Peyer's patch (tissue), 4 donors: Measurements from ENCODE around the gene PHTF1. TPM values are rescaled to one million over a fixed set of nuclear protein-coding genes. Genes with fewer than 3 reads are reported as not detected.

Experiments used
- DNase-seq, 3 donors: peaks; one replicate each; pipeline ENCODE4 v3.0.0-alpha.2; 2017 to 2019
- H3K27ac ChIP-seq, 4 donors: fragments of 200-600 bp; sonication (generic); one replicate each; pipeline ENCODE4 v1.5.1; 2016 to 2019
- H3K27me3 ChIP-seq, 2 donors: fragments of 200-600 bp; sonication (generic); one replicate each; pipeline ENCODE4 v1.5.1; 2019
- H3K36me3 ChIP-seq, 3 donors: fragments of 200-600 bp; sonication (generic); one replicate each; pipeline ENCODE4 v1.5.1; 2016 to 2019
- H3K4me1 ChIP-seq, 4 donors: fragments of 200-600 bp; sonication (generic); one replicate each; pipeline ENCODE4 v1.5.1; 2016 to 2019
- H3K4me3 ChIP-seq, 4 donors: fragments of 200-600 bp; sonication (generic); 1 replicate in 3 of 4; 2 replicates in 1 of 4; pipeline ENCODE4 v1.5.1; 2016 to 2019; ENCODE audit warnings: mild to moderate bottlenecking in 1 of 4
- H3K9me3 ChIP-seq, 4 donors: fragments of 200-600 bp; sonication (generic); one replicate each; pipeline ENCODE4 v1.5.1; 2016 to 2019; ENCODE audit warnings: mild to moderate bottlenecking in 1 of 4
- POLR2A ChIP-seq, 2 donors: fragments of 450-650 bp; IDR thresholded peaks; one replicate each; pipeline ENCODE4 v1.5.1; 2017; ENCODE audit warnings: antibody characterized with exemption in 2 of 2, mild to moderate bottlenecking in 2 of 2, moderate library complexity in 2 of 2
- total RNA-seq, 4 donors: library from RNA; depleted of rRNA; stranded (reverse); fragments of >200 nt; gene quantifications; one replicate each; pipeline ENCODE4 v1.1.0, GENCODE V29; 2016
- TF ChIP-seq, protein P1 (sequence below), 6 experiments: fragments of 450-650 bp in 4 of 6; fragments of 200-600 bp in 2 of 6; sonication (generic) in 1 of 6; IDR thresholded peaks; one replicate each; pipeline ENCODE4 v1.5.1; 2017 to 2019; ENCODE audit warnings: antibody characterized with exemption in 6 of 6, mild to moderate bottlenecking in 3 of 6, moderate library complexity in 1 of 6

The PHTF1 gene
- total RNA-seq, 4 donors from 2014 or later: 4.9 to 19.0 (median 13.7) TPM

- peaks cover 0 to 31% (median 0%) of the 10 kb centered on the region in 3 donors for H3K36me3 ChIP-seq
- H3K9me3 ChIP-seq: no peaks in the 10 kb centered on the region
- no peak for DNase-seq
- no peak overlapping the region for H3K27ac ChIP-seq
- H3K4me1 ChIP-seq: no peaks in the 10 kb centered on the region
- H3K27me3 ChIP-seq: no peaks in the 10 kb centered on the region
- no peak overlapping the region for H3K4me3 ChIP-seq
- no peak for TF ChIP-seq POLR2A (IDR thresholded peaks at IDR 0.05)
- TF ChIP-seq, protein P1, sequence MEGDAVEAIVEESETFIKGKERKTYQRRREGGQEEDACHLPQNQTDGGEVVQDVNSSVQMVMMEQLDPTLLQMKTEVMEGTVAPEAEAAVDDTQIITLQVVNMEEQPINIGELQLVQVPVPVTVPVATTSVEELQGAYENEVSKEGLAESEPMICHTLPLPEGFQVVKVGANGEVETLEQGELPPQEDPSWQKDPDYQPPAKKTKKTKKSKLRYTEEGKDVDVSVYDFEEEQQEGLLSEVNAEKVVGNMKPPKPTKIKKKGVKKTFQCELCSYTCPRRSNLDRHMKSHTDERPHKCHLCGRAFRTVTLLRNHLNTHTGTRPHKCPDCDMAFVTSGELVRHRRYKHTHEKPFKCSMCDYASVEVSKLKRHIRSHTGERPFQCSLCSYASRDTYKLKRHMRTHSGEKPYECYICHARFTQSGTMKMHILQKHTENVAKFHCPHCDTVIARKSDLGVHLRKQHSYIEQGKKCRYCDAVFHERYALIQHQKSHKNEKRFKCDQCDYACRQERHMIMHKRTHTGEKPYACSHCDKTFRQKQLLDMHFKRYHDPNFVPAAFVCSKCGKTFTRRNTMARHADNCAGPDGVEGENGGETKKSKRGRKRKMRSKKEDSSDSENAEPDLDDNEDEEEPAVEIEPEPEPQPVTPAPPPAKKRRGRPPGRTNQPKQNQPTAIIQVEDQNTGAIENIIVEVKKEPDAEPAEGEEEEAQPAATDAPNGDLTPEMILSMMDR (IDR thresholded peaks at IDR 0.05): no peak
Measured at GRCh38 chr1:113792471-113792870, 33.2 kb upstream of the PHTF1 start.

GRCh38 chr1:113788802-113789201 is 29.5 kb upstream of the PHTF1 start:
- Histone ChIP-seq H3K4me1 (peaks cover 0 to 9% (median 0%) of the 10 kb centered on the region in 4 donors), H3K27me3 (no peaks in the 10 kb centered on the region), H3K9me3 (no peaks in the 10 kb centered on the region), H3K4me3 (no peak overlapping the region), H3K27ac (no peak overlapping the region), H3K36me3 (no peaks in the 10 kb centered on the region)
- DNase-seq: no peak
- no peak for TF ChIP-seq POLR2A (IDR thresholded peaks at IDR 0.05)
- TF ChIP-seq, protein P1 (IDR thresholded peaks at IDR 0.05): no peak

DNA sequence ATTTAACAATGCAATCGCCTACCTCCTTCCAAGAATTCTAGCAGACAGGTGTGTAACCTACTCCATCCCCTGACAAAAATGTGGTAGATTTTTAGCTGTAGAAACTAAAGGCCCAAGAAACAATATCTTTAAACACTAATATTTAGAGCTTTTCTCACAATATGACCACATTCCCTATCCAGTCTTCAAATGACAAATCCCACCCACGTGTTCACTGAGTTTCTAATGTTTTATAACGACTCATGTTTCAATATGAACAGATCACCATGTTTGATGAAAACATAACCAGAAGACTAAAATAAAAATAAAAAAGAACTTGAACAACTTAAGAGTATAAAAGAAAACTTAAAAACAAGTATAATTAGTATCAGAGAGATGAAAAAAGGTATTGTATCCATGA is 28.4 kb upstream of the PHTF1 start:
- Histone ChIP-seq H3K27ac (no peak overlapping the region), H3K27me3 (no peaks in the 10 kb centered on the region), H3K9me3 (no peaks in the 10 kb centered on the region), H3K4me3 (no peak overlapping the region), H3K36me3 (no peaks in the 10 kb centered on the region), H3K4me1 (peaks cover 0 to 19% (median 3%) of the 10 kb centered on the region in 4 donors)
- DNase-seq: no peak
- no peak for TF ChIP-seq POLR2A (IDR thresholded peaks at IDR 0.05)

- no peak overlapping the region for H3K4me3 ChIP-seq
- DNase-seq: no peak
- no peak overlapping the region for H3K27ac ChIP-seq
- peaks cover 0 to 25% (median 5%) of the 10 kb centered on the region in 4 donors for H3K4me1 ChIP-seq
- no peaks in the 10 kb centered on the region for H3K9me3 ChIP-seq
- no peaks in the 10 kb centered on the region for H3K27me3 ChIP-seq
- TF ChIP-seq, protein P1 (IDR thresholded peaks at IDR 0.05): no peak
- no peaks in the 10 kb centered on the region for H3K36me3 ChIP-seq
Measured at GRCh38 chr1:113786069-113786468, 26.8 kb upstream of the PHTF1 start.

DNA sequence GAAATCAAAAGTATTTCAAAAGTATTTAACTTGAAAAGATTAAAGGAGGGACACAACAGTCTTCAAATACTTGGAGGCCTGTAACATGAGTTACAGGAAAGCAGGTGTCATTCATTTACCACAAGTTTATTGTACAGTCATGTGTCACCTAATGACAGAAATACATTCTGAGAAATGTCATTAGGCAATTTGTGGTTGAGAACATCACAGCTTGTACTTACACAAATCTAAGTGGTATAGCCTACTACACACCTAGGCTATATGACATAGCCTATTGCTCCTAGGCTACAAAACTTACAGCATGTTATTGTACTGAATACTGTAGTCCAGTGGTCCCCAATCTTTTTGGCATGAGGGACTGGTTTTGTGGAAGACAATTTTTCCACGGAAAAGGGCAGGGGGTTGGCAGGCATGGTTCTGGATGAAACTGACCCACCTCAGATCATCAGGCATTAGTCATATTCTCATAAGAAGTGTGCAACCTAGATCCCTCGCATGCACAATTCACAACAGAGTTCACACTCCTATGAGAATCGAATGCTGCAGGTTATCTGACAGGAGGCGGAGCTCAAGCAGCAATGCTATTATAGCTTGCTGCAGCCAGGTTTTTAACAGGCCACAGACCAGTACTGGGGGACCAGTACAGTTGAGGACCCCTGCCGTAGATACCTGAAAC is 25.0 kb upstream of the PHTF1 start:
- Histone ChIP-seq H3K9me3 (no peaks in the 10 kb centered on the region), H3K4me1 (peaks cover 0 to 38% (median 5%) of the 10 kb centered on the region in 4 donors), H3K36me3 (no peaks in the 10 kb centered on the region), H3K4me3 (no peak overlapping the region), H3K27ac (peak overlapping the region; percentile 23 to 70 (median 58)), H3K27me3 (no peaks in the 10 kb centered on the region)
- DNase-seq: no peak
- TF ChIP-seq, protein P1 (IDR thresholded peaks at IDR 0.05): no peak
- no peak for TF ChIP-seq POLR2A (IDR thresholded peaks at IDR 0.05)

- DNase-seq: peak in 2 of 3 donors; percentile 66 to 74
- no peak for TF ChIP-seq POLR2A (IDR thresholded peaks at IDR 0.05)
- TF ChIP-seq, protein P1 (IDR thresholded peaks at IDR 0.05): no peak
- no peaks in the 10 kb centered on the region for H3K9me3 ChIP-seq
- H3K36me3 ChIP-seq: no peaks in the 10 kb centered on the region
- H3K27me3 ChIP-seq: no peaks in the 10 kb centered on the region
- peak overlapping the region; percentile 23 to 70 (median 58) for H3K27ac ChIP-seq
- peaks cover 0 to 38% (median 5%) of the 10 kb centered on the region in 4 donors for H3K4me1 ChIP-seq
- H3K4me3 ChIP-seq: no peak overlapping the region
Measured at GRCh38 chr1:113783254-113784103, 24.2 kb upstream of the PHTF1 start.
